NCI-H1694 (cell line): ENCODE measurements around the gene CLK1.
A peak's percentile ranks its signal among the peaks of the same experiment; 100 is the strongest.

Experiments
- DNase-seq: peaks from one replicate; lab custom pipeline; 2025; lab: John Stamatoyannopoulos, UW

The CLK1 gene

GRCh38 chr2:200811333-200812121 lies 52.9 kb downstream of the CLK1 start, which contains the start of gene BZW1:
Gene BZW1 (plus strand): TSS chr2:200811910. CDS start chr2:200813218, 1,308 bp downstream.
- peak; percentile 95 for DNase-seq

- DNase-seq: no peak
Measured at GRCh38 chr2:200810998-200811332, 53.5 kb downstream of the CLK1 start.

DNA sequence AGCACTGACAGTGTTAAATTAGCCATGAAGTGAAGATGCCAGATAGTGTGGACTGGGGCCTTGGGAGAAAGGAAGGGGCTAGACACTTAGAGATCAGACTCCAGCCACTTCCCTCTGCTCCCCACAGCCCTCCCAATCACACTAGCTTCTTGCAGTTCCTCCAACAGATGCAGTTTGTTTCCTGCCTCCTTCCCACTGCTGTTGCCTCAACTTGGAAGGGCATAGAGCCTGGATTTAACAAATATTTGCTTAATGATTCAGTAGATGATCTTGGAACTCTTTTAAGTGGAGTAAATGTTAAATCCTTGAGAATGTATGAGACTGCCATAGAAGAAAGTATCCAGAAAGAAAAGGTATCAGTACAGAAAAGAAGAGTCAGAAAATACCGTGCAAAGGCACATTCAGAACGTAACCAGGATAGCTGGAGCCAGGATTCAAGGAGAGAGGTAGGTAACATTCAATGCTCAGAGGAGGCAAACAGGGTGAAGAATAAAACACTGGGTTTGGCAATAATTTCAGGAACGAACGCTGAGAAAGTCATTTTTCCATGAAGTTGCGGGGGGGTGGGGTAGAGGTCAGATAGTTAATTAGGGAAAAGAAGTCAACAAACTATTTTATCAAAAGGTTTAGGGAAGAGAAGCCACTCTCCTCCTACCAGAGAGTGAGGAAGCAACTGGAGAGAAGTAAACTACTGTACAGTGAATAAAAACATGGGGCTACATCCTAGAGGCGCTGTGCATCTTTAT lies 54.0 kb downstream of the CLK1 start:
- no peak for DNase-seq

DNA sequence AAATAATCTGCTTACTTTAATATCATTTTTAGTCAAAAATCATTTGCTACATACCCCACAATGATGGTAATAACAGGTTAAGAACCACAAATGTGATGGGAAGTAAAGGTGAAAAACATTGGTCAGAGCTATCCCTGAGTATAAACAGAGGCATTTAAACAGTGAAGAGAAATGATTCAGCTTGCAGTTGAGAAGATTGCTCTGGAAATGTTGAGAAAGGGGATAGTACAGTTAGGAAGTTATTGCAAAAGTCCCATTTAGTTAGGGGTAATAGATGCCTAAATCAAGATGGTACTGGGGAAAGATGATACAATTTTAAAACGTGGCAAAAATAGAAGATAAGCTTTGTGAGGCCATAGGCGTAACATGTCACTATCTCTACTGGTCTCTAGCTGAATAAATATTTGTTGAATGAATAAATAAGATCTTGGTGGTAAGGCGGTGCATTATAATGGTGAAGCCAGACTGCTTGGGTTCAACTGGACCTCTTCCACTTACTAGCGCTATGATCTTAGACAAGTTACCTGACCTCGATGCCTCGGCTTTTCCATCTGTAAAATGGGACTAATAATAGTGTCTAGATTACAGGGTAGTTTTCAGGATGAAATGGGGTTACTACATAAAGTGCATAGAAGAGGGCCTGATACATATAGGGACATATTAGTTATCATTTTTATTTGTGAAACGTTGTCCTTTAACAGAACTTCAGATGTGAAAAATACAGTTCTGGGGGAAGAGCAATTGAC lies 54.8 kb downstream of the CLK1 start:
- DNase-seq: no peak
